Ovary (tissue), 3 donors: Measurements from ENCODE around the gene PRKCH.

Experiments used
- CTCF ChIP-seq, 3 donors: fragments of 450-650 bp in 2 of 3; fragments of 200-600 bp in 1 of 3; IDR thresholded peaks; one replicate each; pipeline versions ENCODE4 v1.5.1 to v1.8.0; 2016 to 2022; ENCODE audit warnings: antibody characterized with exemption in 3 of 3, mild to moderate bottlenecking in 1 of 3
- EP300 ChIP-seq: sonication (generic); formaldehyde crosslinking; IDR thresholded peaks from one replicate; pipeline ENCODE4 v1.6.1; 2017; ENCODE audit warnings: antibody characterized with exemption
- POLR2A ChIP-seq: fragments of 450-650 bp; IDR thresholded peaks from one replicate; pipeline ENCODE4 v1.6.1; 2017; ENCODE audit warnings: antibody characterized with exemption, mild to moderate bottlenecking, moderate library complexity
- donor health status: DM: no; HTN: no; CAD: no.

GRCh38 chr14:61573321-61573720, 251.9 kb downstream of the PRKCH start:
- TF ChIP-seq CTCF (IDR thresholded peaks at IDR 0.05) (no peak), EP300 (no peak), POLR2A (no peak)
